ENCODE measurements around the gene GARIN3. TPM values are rescaled to one million over a fixed set of nuclear protein-coding genes. Genes with fewer than 3 reads are reported as not detected.
A peak's percentile ranks its signal among the peaks of the same experiment; 100 is the strongest.

GARIN3 gene
- total and polyA plus RNA-seq, 11 donors, result not detected

- Histone ChIP-seq H3K36me3 (no peaks in the 10 kb centered on the region), H3K27me3 (no peaks in the 10 kb centered on the region), H3K4me1 (peaks cover 0 to 7% (median 0%) of the 10 kb centered on the region in 12 donors), H3K4me3 (no peak overlapping the region), H3K27ac (no peak overlapping the region), H3K9me3 (peaks cover 0 to 9% (median 0%) of the 10 kb centered on the region in 12 donors)
- intact Hi-C loops (cut with DNase I), result no loop called here
- TF ChIP-seq POLR2A (IDR thresholded peaks at IDR 0.05) (no peak), CTCF (IDR thresholded peaks at IDR 0.05) (no peak)
- WGBS, 4 donors, result 44 to 52% (median 46%) methylated on average over 4 of the region's 4 CpGs
- DNase-seq (no peak), ATAC-seq (no peak)
Observed at GRCh38 chr5:157204765-157205164, 38.7 kb upstream of the GARIN3 start.

GRCh38 chr5:157203417-157203816 is 37.4 kb upstream of the GARIN3 start:
- Histone ChIP-seq H3K36me3 (no peaks in the 10 kb centered on the region), H3K27ac (peak overlapping the region in 1 of 12 donors; percentile 29), H3K4me1 (peaks cover 0 to 14% (median 0%) of the 10 kb centered on the region in 12 donors), H3K4me3 (no peak overlapping the region), H3K27me3 (peaks cover 0 to 13% (median 0%) of the 10 kb centered on the region in 9 donors), H3K9me3 (peaks cover 0 to 9% (median 0%) of the 10 kb centered on the region in 12 donors)
- WGBS, 4 donors, result 80 to 87% (median 80%) methylated on average over 4 of the region's 4 CpGs
- no peak for DNase-seq
- intact Hi-C loops (cut with DNase I), result no loop called here
- TF ChIP-seq POLR2A (IDR thresholded peaks at IDR 0.05), result no peak
- TF ChIP-seq CTCF (IDR thresholded peaks at IDR 0.05), result no peak
- no peak for ATAC-seq

GRCh38 chr5:157201857-157202256 is 35.8 kb upstream of the GARIN3 start:
- no peak overlapping the region for H3K27ac ChIP-seq
- DNase-seq (no peak), ATAC-seq (no peak)
- no peak overlapping the region for H3K4me3 ChIP-seq
- peaks cover 0 to 9% (median 0%) of the 10 kb centered on the region in 12 donors for H3K9me3 ChIP-seq
- no peak for TF ChIP-seq POLR2A (IDR thresholded peaks at IDR 0.05)
- no peak for TF ChIP-seq CTCF (IDR thresholded peaks at IDR 0.05)
- 70 to 86% (median 84%) methylated on average over 4 of the region's 4 CpGs for WGBS, 4 donors
- intact Hi-C loops (cut with DNase I), result no loop called here
- peaks cover 0 to 14% (median 0%) of the 10 kb centered on the region in 9 donors for H3K27me3 ChIP-seq
- H3K4me1 ChIP-seq, result peaks cover 0 to 15% (median 0%) of the 10 kb centered on the region in 12 donors
- no peaks in the 10 kb centered on the region for H3K36me3 ChIP-seq

- Histone ChIP-seq H3K27ac (no peak overlapping the region), H3K4me1 (peaks cover 0 to 11% (median 0%) of the 10 kb centered on the region in 12 donors), H3K4me3 (no peak overlapping the region), H3K27me3 (peaks cover 0 to 20% (median 0%) of the 10 kb centered on the region in 9 donors), H3K9me3 (no peaks in the 10 kb centered on the region), H3K36me3 (no peaks in the 10 kb centered on the region)
- TF ChIP-seq CTCF (IDR thresholded peaks at IDR 0.05) (no peak), POLR2A (IDR thresholded peaks at IDR 0.05) (no peak)
- no peak for DNase-seq
- no peak for ATAC-seq
- 51 to 60% (median 56%) methylated on average over 4 to 5 of the region's 5 CpGs for whole genome bisulfite sequencing, 4 donors
- intact Hi-C loops (cut with DNase I), result no loop called here
Observed at GRCh38 chr5:157198277-157198986, 32.4 kb upstream of the GARIN3 start.

All from heart left ventricle (tissue), 16 donors.